M059J (cell line): ENCODE measurements around the gene HTT. TPM values are rescaled to one million over a fixed set of nuclear protein-coding genes. Genes with fewer than 3 reads are reported as not detected.
A peak's percentile ranks its signal among the peaks of the same experiment; 100 is the strongest.
"Not testable (repeated sequence)": the region's sequence is repeated elsewhere in the genome, so short reads cannot be mapped to it uniquely, and the experiment has no call there.

Experiments
- DNase-seq: peaks from one replicate; pipeline ENCODE4 v3.0.0-alpha.2; 2012; ENCODE audit warnings: low read depth
- total RNA-seq: library from RNA; depleted of rRNA; stranded (reverse); fragments of >200 nt; shearing (Covaris generic); gene quantifications from 2 replicates; pipeline ENCODE4 v1.2.3, GENCODE V29; 2014

The HTT gene
- total RNA-seq, 1 experiment from 2014 or later, result 46.2 TPM

- no peak for DNase-seq
Observed at GRCh38 chr4:3082925-3083515, 8.5 kb downstream of the HTT start.

DNA sequence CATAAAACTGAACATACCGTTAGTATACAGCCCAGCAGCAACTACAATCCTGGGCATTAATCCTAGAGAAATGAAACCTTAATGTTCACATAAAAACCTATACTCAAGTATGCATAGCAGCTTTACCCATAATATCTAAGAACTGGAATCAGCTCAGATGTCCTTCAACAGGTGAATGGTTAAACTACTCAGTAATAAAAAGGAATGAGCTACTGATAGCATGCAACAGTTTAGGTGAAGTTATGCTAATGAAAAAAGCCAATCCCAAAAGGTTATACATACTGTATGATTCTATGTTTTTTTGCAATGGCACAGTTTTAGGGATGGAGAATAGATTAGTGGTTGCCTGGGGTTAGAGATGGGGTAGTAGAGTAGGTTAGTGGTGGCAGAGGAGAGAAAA lies 9.3 kb downstream of the HTT start:
- no peak for DNase-seq

DNA sequence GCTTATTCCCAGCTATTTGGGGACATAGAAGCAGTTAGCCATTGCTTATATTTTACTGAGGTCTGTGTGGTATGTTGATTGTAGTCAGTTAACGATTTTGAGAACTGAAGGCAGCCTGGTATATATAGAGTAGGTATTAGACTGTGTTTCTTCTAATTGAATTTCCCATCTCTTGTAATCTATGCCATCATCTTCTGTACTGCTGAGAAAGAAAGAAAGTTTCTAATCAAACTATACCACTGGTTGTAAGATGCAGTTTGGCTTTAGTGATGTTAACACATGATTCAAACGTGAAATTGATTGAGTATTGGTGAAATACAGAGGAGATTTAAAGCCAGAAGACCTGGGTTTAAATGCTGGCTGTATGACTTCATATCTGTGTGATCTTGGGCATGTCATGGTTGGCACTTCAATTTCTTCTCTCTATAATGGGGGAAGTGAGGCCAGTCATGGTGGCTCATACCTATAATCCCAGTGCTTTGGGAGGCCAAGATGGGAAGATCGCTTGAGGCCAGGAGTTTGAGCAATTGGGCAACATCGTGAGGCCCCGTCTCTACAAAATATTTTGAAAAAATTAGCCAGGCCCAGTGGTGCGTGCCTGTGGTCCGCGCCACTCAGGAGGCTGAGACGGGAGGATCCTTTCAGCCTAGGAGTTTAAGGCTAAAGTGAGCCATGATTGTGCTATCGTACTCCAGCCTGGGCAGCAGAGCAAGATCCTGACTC lies 11.6 kb downstream of the HTT start:
- DNase-seq, result no peak

DNA sequence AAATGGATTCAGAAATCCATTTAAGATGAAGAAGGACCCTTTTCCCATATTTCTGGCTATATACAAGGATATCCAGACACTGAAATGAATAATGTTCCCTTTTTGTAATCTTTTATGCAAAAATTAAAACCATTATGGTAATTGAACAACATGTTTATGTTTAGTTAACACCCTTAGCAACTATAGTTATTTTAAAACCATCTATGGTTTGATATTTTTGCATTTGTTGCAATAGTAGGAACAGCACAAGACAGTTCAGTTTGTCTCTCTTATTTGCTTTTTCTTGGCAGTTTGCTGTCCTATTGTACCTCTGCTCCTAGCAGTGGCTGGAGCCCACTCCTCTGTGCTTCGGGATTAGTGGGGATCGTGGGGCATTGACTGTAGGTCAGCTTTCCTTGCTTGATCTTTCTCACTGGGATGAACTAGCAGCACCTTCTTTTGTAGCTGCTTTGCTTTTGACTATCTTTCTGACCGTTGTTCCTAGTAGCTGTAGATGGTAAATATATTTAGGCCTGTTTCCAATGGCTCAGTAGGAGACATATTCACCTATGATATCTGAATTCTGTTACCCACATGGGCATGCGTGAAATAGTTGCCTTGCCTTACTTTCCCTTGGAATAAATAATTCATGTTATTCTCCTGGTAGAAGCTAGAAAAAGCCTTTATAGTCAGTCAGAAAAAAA lies 12.8 kb downstream of the HTT start:
- DNase-seq, result no peak

DNA sequence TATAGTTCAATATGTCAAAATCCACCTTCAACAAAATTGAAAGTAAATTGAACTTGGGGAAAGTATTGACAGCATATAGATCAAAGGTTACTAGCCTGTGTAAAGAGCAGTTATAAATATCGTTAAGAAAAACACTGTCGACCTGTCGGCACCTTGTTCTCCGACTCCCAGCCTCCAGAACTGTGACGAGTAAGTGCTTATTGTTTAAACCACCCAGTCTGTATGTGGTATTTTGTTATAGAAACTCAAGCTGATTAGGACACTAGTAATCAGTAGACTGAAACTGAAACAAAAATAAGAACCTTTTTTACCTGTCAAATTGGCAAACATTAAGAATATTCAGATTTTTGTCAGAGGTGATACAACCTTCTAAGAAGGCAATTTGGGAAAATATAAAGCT lies 17.0 kb downstream of the HTT start:
- no peak for DNase-seq

DNA sequence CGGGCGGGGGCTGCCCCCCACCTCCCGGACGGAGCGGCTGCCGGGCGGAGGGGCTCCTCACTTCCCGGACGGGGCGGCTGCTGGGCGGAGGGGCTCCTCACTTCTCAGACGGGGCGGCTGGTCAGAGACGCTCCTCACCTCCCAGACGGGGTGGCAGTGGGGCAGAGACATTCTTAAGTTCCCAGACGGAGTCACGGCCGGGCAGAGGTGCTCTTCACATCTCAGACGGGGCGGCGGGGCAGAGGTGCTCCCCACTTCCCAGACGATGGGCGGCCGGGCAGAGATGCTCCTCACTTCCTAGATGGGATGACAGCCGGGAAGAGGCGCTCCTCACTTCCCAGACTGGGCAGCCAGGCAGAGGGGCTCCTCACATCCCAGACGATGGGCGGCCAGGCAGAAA lies 20.2 kb downstream of the HTT start:
- not testable (repeated sequence) for DNase-seq

DNA sequence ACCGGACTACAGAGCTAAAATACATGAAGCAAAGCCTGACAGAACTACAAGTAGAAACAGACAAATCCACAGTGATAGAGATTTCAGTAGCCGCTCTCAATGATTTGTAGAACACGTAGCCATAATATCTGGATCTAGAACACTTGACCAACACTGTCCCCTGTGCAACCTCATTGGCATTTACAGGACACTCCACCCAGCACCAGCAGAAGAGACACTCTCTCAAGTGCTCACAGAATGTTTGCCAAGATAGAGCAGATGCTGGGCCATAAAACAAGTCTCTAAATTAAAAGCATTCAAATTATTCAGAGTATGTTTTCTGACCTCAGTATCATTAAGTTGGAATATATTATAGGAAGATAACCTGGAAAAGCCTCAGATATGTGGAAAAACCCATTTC lies 21.7 kb downstream of the HTT start:
- DNase-seq, result no peak

DNA sequence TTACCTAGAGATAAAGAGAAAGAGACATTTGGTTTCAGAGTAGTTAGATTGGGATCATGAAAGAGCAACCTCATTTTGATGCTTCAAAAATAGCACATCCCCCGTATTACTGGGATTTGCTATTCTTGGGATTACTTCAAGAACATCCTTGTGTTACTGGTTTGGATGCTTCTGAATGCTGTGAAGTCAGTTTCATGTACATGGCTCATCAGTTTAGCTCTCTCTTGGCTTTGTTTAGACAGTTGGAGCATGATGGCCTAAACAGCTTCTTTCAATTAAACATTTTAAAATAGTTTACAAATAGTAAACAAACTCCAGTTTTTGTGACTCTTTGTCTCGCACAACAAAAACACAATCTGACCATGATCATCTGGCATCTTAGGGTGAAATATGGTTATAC lies 23.9 kb downstream of the HTT start:
- no peak for DNase-seq

- DNase-seq, result peak; percentile 89
Observed at GRCh38 chr4:3106339-3107186, 32.1 kb downstream of the HTT start.

- DNase-seq, result no peak
Observed at GRCh38 chr4:3107271-3107670, 32.8 kb downstream of the HTT start.

GRCh38 chr4:3107691-3108121 lies 33.2 kb downstream of the HTT start:
- no peak for DNase-seq

GRCh38 chr4:3108211-3108610 lies 33.7 kb downstream of the HTT start:
- DNase-seq, result no peak

DNA sequence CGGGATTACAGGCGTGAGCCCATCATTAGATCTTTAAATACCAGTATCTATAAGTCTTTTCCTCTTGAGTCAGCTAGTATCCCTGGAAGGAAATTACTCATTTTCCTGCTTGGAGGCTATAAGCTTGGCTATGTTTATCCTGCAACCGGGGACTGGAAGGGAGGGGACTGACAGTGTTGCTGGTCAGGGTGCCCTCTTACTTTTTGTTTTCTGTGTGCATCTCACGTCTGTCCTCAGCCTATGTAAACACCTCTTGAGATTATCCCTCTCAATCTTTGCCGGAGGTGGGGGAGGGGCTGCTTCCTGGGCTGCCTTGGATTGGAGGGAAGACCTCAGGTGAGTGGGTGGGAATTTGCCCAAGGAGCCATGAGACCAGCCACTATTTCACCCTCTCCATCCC lies 37.0 kb downstream of the HTT start:
- DNase-seq, result peak; percentile 53

- DNase-seq, result no peak
Observed at GRCh38 chr4:3112201-3112600, 37.7 kb downstream of the HTT start.

GRCh38 chr4:3112609-3113469 lies 38.4 kb downstream of the HTT start:
- DNase-seq, result peak; percentile 19

DNA sequence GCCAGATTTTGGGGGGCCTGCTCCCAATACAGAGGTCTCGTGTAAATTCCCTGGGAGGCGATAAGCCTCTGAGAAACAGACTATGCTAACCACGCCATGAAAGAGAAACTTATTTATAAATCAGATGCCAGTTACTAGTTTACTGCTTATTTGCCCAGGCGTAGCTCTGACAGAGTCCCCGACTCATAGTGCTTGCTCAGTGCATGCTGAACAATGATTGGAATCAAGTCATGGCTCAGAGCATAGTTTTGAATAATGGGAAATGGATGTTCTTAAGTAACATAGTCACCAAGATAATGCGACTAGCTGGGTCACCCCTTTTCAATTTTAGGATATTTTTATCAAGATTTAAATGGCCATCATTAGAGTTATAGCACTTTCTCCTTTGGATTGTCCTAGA lies 39.9 kb downstream of the HTT start:
- no peak for DNase-seq

DNA sequence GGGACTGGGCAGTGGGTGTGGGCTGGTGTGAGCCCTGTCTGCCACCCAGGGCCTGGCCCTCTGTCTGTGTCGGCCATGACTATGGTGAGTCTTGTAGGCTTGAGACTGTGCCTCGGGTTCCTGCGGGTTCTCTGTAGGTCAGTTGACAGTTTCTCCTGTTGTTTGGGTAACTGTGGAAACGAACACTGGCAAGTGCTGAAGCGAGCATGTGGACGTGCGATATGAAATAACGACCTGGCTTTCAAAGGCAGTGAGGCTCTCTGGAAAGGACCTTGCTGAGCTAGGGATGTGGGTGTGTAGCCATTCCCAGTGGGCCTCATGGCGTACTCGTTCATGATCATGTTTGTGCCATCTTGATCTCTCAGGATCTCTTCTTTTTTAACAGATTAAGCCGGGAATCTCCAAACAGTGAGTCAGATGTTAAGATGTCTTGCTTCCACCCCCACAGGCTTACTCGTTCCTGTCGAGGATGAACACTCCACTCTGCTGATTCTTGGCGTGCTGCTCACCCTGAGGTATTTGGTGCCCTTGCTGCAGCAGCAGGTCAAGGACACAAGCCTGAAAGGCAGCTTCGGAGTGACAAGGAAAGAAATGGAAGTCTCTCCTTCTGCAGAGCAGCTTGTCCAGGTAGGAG lies 41.3 kb downstream of the HTT start:
- no peak for DNase-seq

- DNase-seq, result no peak
Observed at GRCh38 chr4:3116955-3117354, 42.5 kb downstream of the HTT start.

DNA sequence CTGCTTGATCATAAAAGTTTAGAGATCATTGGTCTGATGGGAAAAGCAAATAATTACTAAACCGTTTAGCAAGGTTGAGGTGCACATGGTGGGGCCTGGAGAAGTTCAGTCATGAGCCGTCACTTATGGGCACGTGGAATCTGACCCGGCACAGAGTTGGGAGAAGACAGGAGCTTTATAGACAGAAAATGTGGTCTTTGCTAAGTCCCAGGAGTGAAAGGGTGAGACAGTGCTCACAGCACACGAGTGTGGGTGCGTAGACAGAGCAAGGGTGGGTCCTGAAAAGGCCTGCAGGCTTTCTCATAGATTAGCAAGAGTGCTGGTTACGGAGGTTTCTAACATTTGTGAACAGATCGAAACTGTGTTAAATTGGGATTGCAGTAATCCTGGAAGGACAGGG lies 43.8 kb downstream of the HTT start:
- DNase-seq, result no peak

GRCh38 chr4:3119464-3119863 lies 45.0 kb downstream of the HTT start:
- DNase-seq, result no peak

- no peak for DNase-seq
Observed at GRCh38 chr4:3121110-3121509, 46.6 kb downstream of the HTT start.
